Measurements from ENCODE around the gene GON4L. TPM values are rescaled to one million over a fixed set of nuclear protein-coding genes. Genes with fewer than 3 reads are reported as not detected.
A peak's percentile ranks its signal among the peaks of the same experiment; 100 is the strongest.

Gene GON4L
- total RNA-seq, 1 experiment from 2014 or later, result 53.4 TPM

- H3K23ac ChIP-seq (ENCODE audit: insufficient read length, low read depth, low read length), result no peak overlapping the region
- H2AFZ ChIP-seq (ENCODE audit: low read length), result no peak overlapping the region
- H3K56ac ChIP-seq (ENCODE audit: insufficient read length, low read depth, low read length), result no peak overlapping the region
- H2BK5ac ChIP-seq (ENCODE audit: insufficient read length, low read length), result no peak overlapping the region
- Mint-ChIP-seq H3K36me3 (ENCODE audit: insufficient read depth in 1 of 3, low read depth in 3 of 3) (peaks cover 10 to 17% (median 15%) of the 10 kb centered on the region in 3 experiments; a peak in 6 of 7 replicates), H3K4me3 (peak overlapping the region; percentile 80 to 93), H3K27me3 (ENCODE audit: low read depth) (no peaks in the 10 kb centered on the region), H3K4me1 (no peaks in the 10 kb centered on the region), H3K27ac (peak overlapping the region in 2 of 3 experiments; percentile 76 to 88; a peak in 2 of 7 replicates), H3K9me3 (no peaks in the 10 kb centered on the region)
- H3K79me2 ChIP-seq (ENCODE audit: insufficient read depth, low read length), result no peaks in the 10 kb centered on the region
- no peak overlapping the region for H4K8ac ChIP-seq (replicated peaks; ENCODE audit: insufficient read length, low read depth, low read length)
- WGBS (ENCODE audit: extremely low coverage, insufficient read length, low lambda C conversion rate), result no CpG with 5 or more reads among the region's 9 CpGs
- H2BK120ac ChIP-seq (ENCODE audit: low read depth, low read length, poor library complexity, severe bottlenecking), result no peak overlapping the region
- no peaks in the 10 kb centered on the region for H3K23me2 ChIP-seq (ENCODE audit: insufficient read length, low read depth, low read length, poor library complexity, severe bottlenecking)
- no peaks in the 10 kb centered on the region for H3K79me1 ChIP-seq (ENCODE audit: insufficient read depth, low read depth, low read length, poor library complexity, severe bottlenecking)
- H3K9ac ChIP-seq (ENCODE audit: extremely low read depth, insufficient read length, low read length), result peak overlapping the region; percentile 45
- H2BK20ac ChIP-seq (ENCODE audit: low read depth, low read length, poor library complexity, severe bottlenecking), result no peak overlapping the region
- H3K18ac ChIP-seq (ENCODE audit: insufficient read length, low read depth, low read length), result no peak overlapping the region
- no peak overlapping the region for H4K91ac ChIP-seq (ENCODE audit: insufficient read length, low read depth, low read length)
- H2AK5ac ChIP-seq (ENCODE audit: insufficient read length, low read length), result no peak overlapping the region
- no peak overlapping the region for H3K27ac ChIP-seq (ENCODE audit: insufficient read length, low read depth, low read length)
- DNase-seq, result no peak
- H3T11ph ChIP-seq (ENCODE audit: low read length), result no peak overlapping the region
- H3K4ac ChIP-seq (ENCODE audit: low read depth, low read length), result no peak overlapping the region
- peak overlapping the region; percentile 66 for H3K4me2 ChIP-seq (ENCODE audit: insufficient read depth, insufficient read length, low read length)
- H3K4me1 ChIP-seq (ENCODE audit: insufficient read depth, low read length), result no peaks in the 10 kb centered on the region
- H2BK15ac ChIP-seq (ENCODE audit: low read depth, low read length), result no peak overlapping the region
- H2BK12ac ChIP-seq (ENCODE audit: insufficient read length, low read depth, low read length), result no peak overlapping the region
- H3K14ac ChIP-seq (ENCODE audit: insufficient read depth, low read length), result no peak overlapping the region
- H3K9me3 ChIP-seq (ENCODE audit: control insufficient read depth, low read depth, low read length), result no peaks in the 10 kb centered on the region
- no peak for TF ChIP-seq CTCF (conservative IDR thresholded peaks at IDR 0.05)
- H3K27me3 ChIP-seq (ENCODE audit: insufficient read depth, low read length), result no peaks in the 10 kb centered on the region
- H4K5ac ChIP-seq (ENCODE audit: insufficient read length, low read depth, low read length), result no peak overlapping the region
- H4K20me1 ChIP-seq (ENCODE audit: control insufficient read depth, insufficient read depth, insufficient read length), result no peaks in the 10 kb centered on the region
Observed at GRCh38 chr1:155744711-155745283, 112.2 kb downstream of the GON4L start.
